ENCODE measurements around the gene CYP2A6. TPM values are rescaled to one million over a fixed set of nuclear protein-coding genes. Genes with fewer than 3 reads are reported as not detected.
"Not testable (repeated sequence)": the region's sequence is repeated elsewhere in the genome, so short reads cannot be mapped to it uniquely, and the experiment has no call there.

Gene CYP2A6
- total RNA-seq, 4 donors from 2014 or later = not detected

DNA sequence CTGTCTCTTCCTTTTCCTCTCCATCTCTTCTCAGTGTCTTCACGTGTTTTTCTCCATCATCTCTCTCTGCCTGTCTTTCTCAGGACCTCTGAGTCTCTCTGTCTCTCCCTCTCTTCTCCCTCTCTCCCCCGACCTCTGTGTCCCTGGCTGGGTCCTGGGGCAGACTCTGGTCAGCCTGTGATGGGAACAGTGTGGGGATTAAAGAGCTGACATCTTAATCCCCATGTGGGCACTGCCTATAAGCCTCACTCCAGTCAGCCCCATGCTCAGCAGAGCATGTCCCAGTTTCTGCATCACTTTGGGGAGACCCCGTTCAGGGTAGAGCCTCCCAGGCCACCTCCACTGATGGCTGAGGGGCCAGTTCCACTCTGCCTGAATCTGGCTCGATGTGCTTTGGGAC is 35.0 kb downstream of the CYP2A6 start:
- DNase-seq (ENCODE audit: low spot score in 2 of 2) = no peak
- 80 to 83% methylated on average over 4 of the region's 4 CpGs for WGBS, 2 donors
- no peak for TF ChIP-seq POLR2A (IDR thresholded peaks at IDR 0.05)
- TF ChIP-seq, protein P1, sequence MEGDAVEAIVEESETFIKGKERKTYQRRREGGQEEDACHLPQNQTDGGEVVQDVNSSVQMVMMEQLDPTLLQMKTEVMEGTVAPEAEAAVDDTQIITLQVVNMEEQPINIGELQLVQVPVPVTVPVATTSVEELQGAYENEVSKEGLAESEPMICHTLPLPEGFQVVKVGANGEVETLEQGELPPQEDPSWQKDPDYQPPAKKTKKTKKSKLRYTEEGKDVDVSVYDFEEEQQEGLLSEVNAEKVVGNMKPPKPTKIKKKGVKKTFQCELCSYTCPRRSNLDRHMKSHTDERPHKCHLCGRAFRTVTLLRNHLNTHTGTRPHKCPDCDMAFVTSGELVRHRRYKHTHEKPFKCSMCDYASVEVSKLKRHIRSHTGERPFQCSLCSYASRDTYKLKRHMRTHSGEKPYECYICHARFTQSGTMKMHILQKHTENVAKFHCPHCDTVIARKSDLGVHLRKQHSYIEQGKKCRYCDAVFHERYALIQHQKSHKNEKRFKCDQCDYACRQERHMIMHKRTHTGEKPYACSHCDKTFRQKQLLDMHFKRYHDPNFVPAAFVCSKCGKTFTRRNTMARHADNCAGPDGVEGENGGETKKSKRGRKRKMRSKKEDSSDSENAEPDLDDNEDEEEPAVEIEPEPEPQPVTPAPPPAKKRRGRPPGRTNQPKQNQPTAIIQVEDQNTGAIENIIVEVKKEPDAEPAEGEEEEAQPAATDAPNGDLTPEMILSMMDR (IDR thresholded peaks at IDR 0.05) = no peak
- no peak overlapping the region for H3K4me3 ChIP-seq (ENCODE audit: low read depth, poor library complexity, severe bottlenecking)
- intact Hi-C loops (cut with DNase I; ENCODE audit: low total_unique reads) = no loop called here

- H3K4me3 ChIP-seq (ENCODE audit: low read depth, poor library complexity, severe bottlenecking) = no peak overlapping the region
- no peak for DNase-seq (ENCODE audit: low spot score in 2 of 2)
- TF ChIP-seq, protein P1 (IDR thresholded peaks at IDR 0.05) = no peak
- TF ChIP-seq POLR2A (IDR thresholded peaks at IDR 0.05) = no peak
- 41 to 46% methylated on average over 4 of the region's 4 CpGs for WGBS, 2 donors
- intact Hi-C loops (cut with DNase I; ENCODE audit: low total_unique reads) = loop anchor here (5.0 kb wide), 1 partner anchor 319 kb away; no protein-coding TSS in a partner anchor
Observed at GRCh38 chr19:40813182-40813581, 37.1 kb downstream of the CYP2A6 start.

GRCh38 chr19:40812571-40812970 is 37.7 kb downstream of the CYP2A6 start:
- intact Hi-C loops (cut with DNase I; ENCODE audit: low total_unique reads) = loop anchor here (5.0 kb wide), 1 partner anchor 320 kb away; no protein-coding TSS in a partner anchor
- not testable (repeated sequence) for H3K4me3 ChIP-seq (ENCODE audit: low read depth, poor library complexity, severe bottlenecking); DNase-seq (ENCODE audit: low spot score in 2 of 2)
- 90% methylated on average over 7 of the region's 7 CpGs for WGBS, 2 donors

DNA sequence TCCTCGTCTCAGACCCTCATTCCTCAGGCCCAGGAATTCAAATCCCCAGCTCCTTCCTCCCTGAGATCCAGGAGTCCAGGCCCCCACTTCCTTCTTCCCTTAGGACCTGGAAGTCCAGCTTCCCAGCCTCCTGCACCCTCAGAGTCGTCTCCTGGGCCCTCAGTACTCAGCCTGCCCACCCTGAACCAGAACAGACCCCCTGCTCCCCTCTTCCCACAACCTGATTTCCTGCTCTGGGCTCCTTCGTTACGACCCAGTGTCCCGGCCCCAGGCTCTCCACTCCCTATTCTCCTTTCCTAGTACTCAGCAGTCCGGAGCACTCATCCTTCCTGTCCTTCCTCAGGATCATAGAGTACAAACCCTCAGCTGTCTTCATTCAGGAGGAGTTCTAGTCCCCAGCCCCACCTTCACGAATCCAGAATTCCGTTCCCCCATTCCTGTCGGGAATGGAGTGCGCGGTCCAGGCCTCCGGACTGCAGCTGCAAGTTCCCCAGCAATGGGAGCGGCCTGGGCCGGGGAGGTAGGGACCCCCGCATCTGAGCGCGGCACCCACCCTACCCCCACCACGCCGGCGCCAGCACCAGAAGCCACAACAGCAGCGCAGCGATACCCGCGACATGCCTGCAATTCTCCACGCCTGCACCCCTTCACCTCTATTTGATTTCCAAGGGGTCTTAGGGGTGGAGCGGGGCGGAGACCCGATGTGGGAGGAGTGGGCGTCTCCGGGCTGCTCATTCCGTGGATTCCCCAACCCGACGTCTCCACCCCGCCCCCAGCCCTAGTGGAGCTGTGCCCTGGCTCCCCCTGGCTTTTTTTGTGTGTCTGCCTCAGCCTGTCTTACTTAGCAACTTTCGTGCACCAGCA is 38.5 kb downstream of the CYP2A6 start:
- 17 to 25% methylated on average over 27 to 30 of the region's 35 CpGs for WGBS, 2 donors
- peak overlapping the region; percentile 12 for H3K4me3 ChIP-seq (ENCODE audit: low read depth, poor library complexity, severe bottlenecking)
- DNase-seq (ENCODE audit: low spot score in 2 of 2) = no peak
- no peak for TF ChIP-seq POLR2A (IDR thresholded peaks at IDR 0.05)
- TF ChIP-seq, protein P1 (IDR thresholded peaks at IDR 0.05) = no peak
- intact Hi-C loops (cut with DNase I; ENCODE audit: low total_unique reads) = loop anchor here (5.0 kb wide), 1 partner anchor 321 kb away; no protein-coding TSS in a partner anchor

GRCh38 chr19:40810649-40811408 is 39.4 kb downstream of the CYP2A6 start:
- peak; percentile 76 to 96 for DNase-seq (ENCODE audit: low spot score in 2 of 2)
- intact Hi-C loops (cut with DNase I; ENCODE audit: low total_unique reads) = loop anchor here (5.0 kb wide), 1 partner anchor 321 kb away; no protein-coding TSS in a partner anchor
- 3 to 4% methylated on average over 31 to 43 of the region's 65 CpGs for WGBS, 2 donors
- peak overlapping the region; percentile 12 for H3K4me3 ChIP-seq (ENCODE audit: low read depth, poor library complexity, severe bottlenecking)

DNA sequence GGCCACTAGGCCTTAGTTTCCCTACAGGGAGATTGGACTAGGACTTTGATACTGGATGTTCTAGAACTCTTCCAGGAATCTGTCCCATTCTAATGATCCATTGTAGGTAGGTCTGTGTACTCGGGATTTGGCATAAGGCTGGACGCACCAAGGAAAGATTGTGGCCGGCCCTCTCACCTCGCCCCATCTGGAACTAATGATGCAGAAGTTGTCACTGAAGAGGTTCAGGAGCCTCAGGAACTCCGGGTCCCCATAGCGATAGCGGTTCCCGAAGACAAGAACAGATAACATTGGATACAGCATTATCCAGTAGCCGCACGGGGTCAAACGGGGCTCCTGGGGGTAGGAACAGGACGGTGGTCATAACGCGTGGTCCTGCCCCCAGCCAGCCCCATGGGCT is 40.1 kb downstream of the CYP2A6 start:
- TF ChIP-seq, protein P1 (IDR thresholded peaks at IDR 0.05) = no peak
- TF ChIP-seq POLR2A (IDR thresholded peaks at IDR 0.05) = no peak
- peak overlapping the region; percentile 17 for H3K4me3 ChIP-seq (ENCODE audit: low read depth, poor library complexity, severe bottlenecking)
- 49 to 62% methylated on average over 14 of the region's 14 CpGs for WGBS, 2 donors
- DNase-seq (ENCODE audit: low spot score in 2 of 2) = no peak
- intact Hi-C loops (cut with DNase I; ENCODE audit: low total_unique reads) = loop anchor here (5.0 kb wide), 1 partner anchor 322 kb away; no protein-coding TSS in a partner anchor
